ENCODE data around the gene PMM2.

DNA sequence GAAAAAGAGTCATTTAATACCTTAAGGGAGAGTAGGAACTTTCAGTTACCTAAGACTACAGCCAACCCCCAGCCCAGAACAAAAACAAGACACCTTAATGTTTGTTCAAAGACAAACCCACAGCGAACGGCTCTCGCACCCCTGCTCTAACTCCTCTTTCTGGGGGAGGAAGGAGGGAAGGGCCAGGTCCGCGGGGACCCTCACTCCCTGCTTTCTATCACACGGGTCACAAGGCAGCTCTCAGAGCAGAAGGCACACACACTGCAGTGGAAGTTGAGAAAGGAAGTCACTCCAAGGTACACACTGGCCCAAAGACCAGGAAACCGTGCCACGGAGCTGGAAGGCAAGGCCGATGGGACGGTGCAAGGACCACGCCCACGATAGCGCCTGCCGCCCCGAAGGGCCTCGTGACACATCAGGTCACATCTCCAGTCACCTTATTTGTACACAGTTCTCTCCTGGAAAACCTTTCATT is 94.5 kb downstream of the PMM2 start:
- TF ChIP-seq RAD21 (IDR thresholded peaks at IDR 0.05; ENCODE audit: low read depth), result no peak
- TF ChIP-seq, protein P1, sequence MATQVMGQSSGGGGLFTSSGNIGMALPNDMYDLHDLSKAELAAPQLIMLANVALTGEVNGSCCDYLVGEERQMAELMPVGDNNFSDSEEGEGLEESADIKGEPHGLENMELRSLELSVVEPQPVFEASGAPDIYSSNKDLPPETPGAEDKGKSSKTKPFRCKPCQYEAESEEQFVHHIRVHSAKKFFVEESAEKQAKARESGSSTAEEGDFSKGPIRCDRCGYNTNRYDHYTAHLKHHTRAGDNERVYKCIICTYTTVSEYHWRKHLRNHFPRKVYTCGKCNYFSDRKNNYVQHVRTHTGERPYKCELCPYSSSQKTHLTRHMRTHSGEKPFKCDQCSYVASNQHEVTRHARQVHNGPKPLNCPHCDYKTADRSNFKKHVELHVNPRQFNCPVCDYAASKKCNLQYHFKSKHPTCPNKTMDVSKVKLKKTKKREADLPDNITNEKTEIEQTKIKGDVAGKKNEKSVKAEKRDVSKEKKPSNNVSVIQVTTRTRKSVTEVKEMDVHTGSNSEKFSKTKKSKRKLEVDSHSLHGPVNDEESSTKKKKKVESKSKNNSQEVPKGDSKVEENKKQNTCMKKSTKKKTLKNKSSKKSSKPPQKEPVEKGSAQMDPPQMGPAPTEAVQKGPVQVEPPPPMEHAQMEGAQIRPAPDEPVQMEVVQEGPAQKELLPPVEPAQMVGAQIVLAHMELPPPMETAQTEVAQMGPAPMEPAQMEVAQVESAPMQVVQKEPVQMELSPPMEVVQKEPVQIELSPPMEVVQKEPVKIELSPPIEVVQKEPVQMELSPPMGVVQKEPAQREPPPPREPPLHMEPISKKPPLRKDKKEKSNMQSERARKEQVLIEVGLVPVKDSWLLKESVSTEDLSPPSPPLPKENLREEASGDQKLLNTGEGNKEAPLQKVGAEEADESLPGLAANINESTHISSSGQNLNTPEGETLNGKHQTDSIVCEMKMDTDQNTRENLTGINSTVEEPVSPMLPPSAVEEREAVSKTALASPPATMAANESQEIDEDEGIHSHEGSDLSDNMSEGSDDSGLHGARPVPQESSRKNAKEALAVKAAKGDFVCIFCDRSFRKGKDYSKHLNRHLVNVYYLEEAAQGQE (IDR thresholded peaks at IDR 0.05; ENCODE audit: low read depth), result no peak
- TF ChIP-seq YY1 (IDR thresholded peaks at IDR 0.05; ENCODE audit: low read depth), result no peak
- no peak for TF ChIP-seq TAF1 (IDR thresholded peaks at IDR 0.05; ENCODE audit: low read depth)

Measured in Ishikawa (cell line).